Mucosa of gallbladder (tissue), 1 donor: ENCODE results near the gene RPS6KA1. TPM values are rescaled to one million over a fixed set of nuclear protein-coding genes. Genes with fewer than 3 reads are reported as not detected.
"Not testable (repeated sequence)": the region's sequence is repeated elsewhere in the genome, so short reads cannot be mapped to it uniquely, and the experiment has no call there.

ENCODE experiments used
- DNase-seq: peaks from one replicate; pipeline ENCODE4 v3.0.0-alpha.2; 2020; ENCODE audit warnings: low spot score
- total RNA-seq: library from RNA; stranded (reverse); gene quantifications from one replicate; pipeline ENCODE4 v1.2.1, GENCODE V29; 2021
- donor health status: DM: no; HTN: no; CAD: no.

RPS6KA1 gene
- total RNA-seq: 49.2 TPM

GRCh38 chr1:26529655-26530409 is at the start of gene RPS6KA1:
TSS of gene RPS6KA1 (plus strand) at chr1:26529761. CDS start at chr1:26529921, 160 bp downstream.
- peak; percentile 47 for DNase-seq

- no peak for DNase-seq
Observed at GRCh38 chr1:26482921-26483320, 46.6 kb upstream of the RPS6KA1 start.

GRCh38 chr1:26483980-26484379 is 45.6 kb upstream of the RPS6KA1 start:
- no peak for DNase-seq

- no peak for DNase-seq
Observed at GRCh38 chr1:26490155-26490554, 39.4 kb upstream of the RPS6KA1 start.

GRCh38 chr1:26493267-26493666 is 36.3 kb upstream of the RPS6KA1 start:
- no peak for DNase-seq

- no peak for DNase-seq
Observed at GRCh38 chr1:26493938-26494337, 35.6 kb upstream of the RPS6KA1 start.

- no peak for DNase-seq
Observed at GRCh38 chr1:26496861-26497260, 32.7 kb upstream of the RPS6KA1 start.

- no peak for DNase-seq
Observed at GRCh38 chr1:26498894-26499293, 30.7 kb upstream of the RPS6KA1 start.

- DNase-seq: peak; percentile 88
Observed at GRCh38 chr1:26500488-26501175, 28.9 kb upstream of the RPS6KA1 start.

GRCh38 chr1:26510711-26511110 is 18.9 kb upstream of the RPS6KA1 start:
- not testable (repeated sequence) for DNase-seq

GRCh38 chr1:26515836-26516235 is 13.7 kb upstream of the RPS6KA1 start:
- DNase-seq: not testable (repeated sequence)

GRCh38 chr1:26516987-26517765 is 12.4 kb upstream of the RPS6KA1 start:
- DNase-seq: no peak

GRCh38 chr1:26517766-26518049 is 11.9 kb upstream of the RPS6KA1 start:
- DNase-seq: no peak

- no peak for DNase-seq
Observed at GRCh38 chr1:26518355-26518754, 11.2 kb upstream of the RPS6KA1 start.

- no peak for DNase-seq
Observed at GRCh38 chr1:26520339-26520738, 9.2 kb upstream of the RPS6KA1 start.

- no peak for DNase-seq
Observed at GRCh38 chr1:26521669-26522030, 7.9 kb upstream of the RPS6KA1 start.

GRCh38 chr1:26522073-26522472 is 7.5 kb upstream of the RPS6KA1 start:
- no peak for DNase-seq

GRCh38 chr1:26524181-26524580 is 5.4 kb upstream of the RPS6KA1 start:
- DNase-seq: no peak

- no peak for DNase-seq
Observed at GRCh38 chr1:26526287-26526686, 3.3 kb upstream of the RPS6KA1 start.

GRCh38 chr1:26529405-26529654 is 231 bp upstream of the RPS6KA1 start:
- DNase-seq: no peak

GRCh38 chr1:26530410-26530894 is 891 bp downstream of the RPS6KA1 start:
- no peak for DNase-seq

- peak; percentile 52 for DNase-seq
Observed at GRCh38 chr1:26530895-26531598, 1.5 kb downstream of the RPS6KA1 start.
